Measurements from ENCODE around the gene C9orf57. TPM values are rescaled to one million over a fixed set of nuclear protein-coding genes. Genes with fewer than 3 reads are reported as not detected.
"Not testable (repeated sequence)": the region's sequence is repeated elsewhere in the genome, so short reads cannot be mapped to it uniquely, and the experiment has no call there.

The C9orf57 gene
- polyA plus RNA-seq, result not detected in 3 replicates
- polyA plus RNA-seq (2011; ENCODE audit: low read depth), result not detected
- not detected in 2 replicates for polyA plus RNA-seq (2011; cell fraction: cytosol; rRNA removed)
- not detected in 2 replicates for polyA plus RNA-seq (2011; cell fraction: nucleus; rRNA removed)
- polyA plus RNA-seq (2012; ENCODE audit: low replicate concordance), result not detected in 2 replicates
- not detected in 3 replicates for polyA minus RNA-seq
- not detected for polyA minus RNA-seq (2011; cell fraction: cytosol; rRNA and poly(A)+ RNA removed)
- not detected in 2 replicates for polyA minus RNA-seq (2011; cell fraction: nucleus; rRNA and poly(A)+ RNA removed)

- no peak within 1 kb of the TSS for H3K4me2 ChIP-seq (ENCODE audit: control insufficient read depth, extremely low read depth, insufficient read depth, low read depth, low read length)
- H4K20me1 ChIP-seq (ENCODE audit: control insufficient read depth, extremely low read depth, insufficient read depth, low read length), result no peaks in the 10 kb centered on the region
- H3K79me2 ChIP-seq (ENCODE audit: control insufficient read depth, insufficient read depth, low read length), result no peaks in the 10 kb centered on the region
- no peak for TF ChIP-seq CTCF (optimal IDR thresholded peaks at IDR 0.05 in 1 of 3, IDR thresholded peaks at IDR 0.05 in 1 of 3, conservative IDR thresholded peaks at IDR 0.05 in 1 of 3; ENCODE audit: extremely low read depth in 1 of 3, insufficient read depth in 2 of 3, low read length in 3 of 3)
- no peak for TF ChIP-seq EZH2 (IDR thresholded peaks at IDR 0.05; ENCODE audit: low read length)
- H3K27me3 ChIP-seq (ENCODE audit: control insufficient read depth, extremely low read depth, insufficient read depth, low read length), result peaks cover 3% of the 10 kb centered on the region
- no peak within 1 kb of the TSS for H3K9ac ChIP-seq (ENCODE audit: control insufficient read depth, extremely low read depth, insufficient read depth, low read length)
- dilution Hi-C loops (cut with MboI; ENCODE audit: extremely low pct_ligation_motif_present, low sequenced_read_pairs), result no loop called here
- H3K9me1 ChIP-seq (ENCODE audit: control insufficient read depth, extremely low read depth, insufficient read depth, low read length), result no peaks in the 10 kb centered on the region
- no peaks in the 10 kb centered on the region for H3K9me3 ChIP-seq (ENCODE audit: control insufficient read depth, low read depth, low read length)
- H2AFZ ChIP-seq (ENCODE audit: control insufficient read depth, low read length), result no peak within 1 kb of the TSS
- H3K36me3 ChIP-seq (ENCODE audit: control insufficient read depth in 2 of 2, extremely low read depth in 1 of 2, insufficient read depth in 2 of 2, low read length in 2 of 2), result no peaks in the 10 kb centered on the region
- no peaks in the 10 kb centered on the region for H3K4me1 ChIP-seq (ENCODE audit: control insufficient read depth, extremely low read depth, insufficient read depth, low read length)
- H3K27ac ChIP-seq (ENCODE audit: control insufficient read depth, insufficient read depth, low read length), result no peak within 1 kb of the TSS
- DNase-seq (ENCODE audit: low read depth, low spot score), result no peak
- no peak for FAIRE-seq
- H3K4me3 ChIP-seq (ENCODE audit: control insufficient read depth in 2 of 3, extremely low read depth in 1 of 3, insufficient read depth in 2 of 3, low read depth in 1 of 3, low read length in 3 of 3), result no peak within 1 kb of the TSS
Observed at GRCh38 chr9:72060513-72060912, at the start of gene C9orf57. C9orf57 (minus strand) TSS chr9:72060613; CDS start chr9:72059331, 1,282 bp downstream.

GRCh38 chr9:72102520-72102919 lies 42.1 kb upstream of the C9orf57 start:
- FAIRE-seq, result no peak

GRCh38 chr9:72095520-72095919 lies 35.1 kb upstream of the C9orf57 start:
- H3K27ac ChIP-seq (ENCODE audit: control insufficient read depth, insufficient read depth, low read length); H3K4me2 ChIP-seq (ENCODE audit: control insufficient read depth, extremely low read depth, insufficient read depth, low read depth, low read length); H3K4me1 ChIP-seq (ENCODE audit: control insufficient read depth, extremely low read depth, insufficient read depth, low read length); H3K4me3 ChIP-seq (ENCODE audit: control insufficient read depth in 2 of 3, extremely low read depth in 1 of 3, insufficient read depth in 2 of 3, low read depth in 1 of 3, low read length in 3 of 3); H3K36me3 ChIP-seq (ENCODE audit: control insufficient read depth in 2 of 2, extremely low read depth in 1 of 2, insufficient read depth in 2 of 2, low read length in 2 of 2); FAIRE-seq; H3K9me3 ChIP-seq (ENCODE audit: control insufficient read depth, low read depth, low read length); H3K9me1 ChIP-seq (ENCODE audit: control insufficient read depth, extremely low read depth, insufficient read depth, low read length); DNase-seq (ENCODE audit: low read depth, low spot score); H2AFZ ChIP-seq (ENCODE audit: control insufficient read depth, low read length); H3K9ac ChIP-seq (ENCODE audit: control insufficient read depth, extremely low read depth, insufficient read depth, low read length); dilution Hi-C loops (cut with MboI; ENCODE audit: extremely low pct_ligation_motif_present, low sequenced_read_pairs); H3K27me3 ChIP-seq (ENCODE audit: control insufficient read depth, extremely low read depth, insufficient read depth, low read length); H3K79me2 ChIP-seq (ENCODE audit: control insufficient read depth, insufficient read depth, low read length); H4K20me1 ChIP-seq (ENCODE audit: control insufficient read depth, extremely low read depth, insufficient read depth, low read length): not testable (repeated sequence)

More at GRCh38 chr9:72102520-72102919, 42.1 kb upstream of the C9orf57 start:
- H3K36me3 ChIP-seq (ENCODE audit: control insufficient read depth in 2 of 2, extremely low read depth in 1 of 2, insufficient read depth in 2 of 2, low read length in 2 of 2), result no peaks in the 10 kb centered on the region
- DNase-seq (ENCODE audit: low read depth, low spot score), result no peak
- no peak overlapping the region for H2AFZ ChIP-seq (ENCODE audit: control insufficient read depth, low read length)
- H3K4me2 ChIP-seq (ENCODE audit: control insufficient read depth, extremely low read depth, insufficient read depth, low read depth, low read length), result no peak overlapping the region
- no peaks in the 10 kb centered on the region for H3K9me3 ChIP-seq (ENCODE audit: control insufficient read depth, low read depth, low read length)
- dilution Hi-C loops (cut with MboI; ENCODE audit: extremely low pct_ligation_motif_present, low sequenced_read_pairs), result no loop called here
- H3K79me2 ChIP-seq (ENCODE audit: control insufficient read depth, insufficient read depth, low read length), result no peaks in the 10 kb centered on the region
- H3K4me1 ChIP-seq (ENCODE audit: control insufficient read depth, extremely low read depth, insufficient read depth, low read length), result no peaks in the 10 kb centered on the region
- no peaks in the 10 kb centered on the region for H4K20me1 ChIP-seq (ENCODE audit: control insufficient read depth, extremely low read depth, insufficient read depth, low read length)
- H3K27ac ChIP-seq (ENCODE audit: control insufficient read depth, insufficient read depth, low read length), result no peak overlapping the region
- H3K9ac ChIP-seq (ENCODE audit: control insufficient read depth, extremely low read depth, insufficient read depth, low read length), result no peak overlapping the region
- TF ChIP-seq CTCF (optimal IDR thresholded peaks at IDR 0.05 in 1 of 3, IDR thresholded peaks at IDR 0.05 in 1 of 3, conservative IDR thresholded peaks at IDR 0.05 in 1 of 3; ENCODE audit: extremely low read depth in 1 of 3, insufficient read depth in 2 of 3, low read length in 3 of 3) (no peak), EZH2 (IDR thresholded peaks at IDR 0.05; ENCODE audit: low read length) (no peak)
- H3K9me1 ChIP-seq (ENCODE audit: control insufficient read depth, extremely low read depth, insufficient read depth, low read length), result no peaks in the 10 kb centered on the region
- H3K4me3 ChIP-seq (ENCODE audit: control insufficient read depth in 2 of 3, extremely low read depth in 1 of 3, insufficient read depth in 2 of 3, low read depth in 1 of 3, low read length in 3 of 3), result no peak overlapping the region
- no peaks in the 10 kb centered on the region for H3K27me3 ChIP-seq (ENCODE audit: control insufficient read depth, extremely low read depth, insufficient read depth, low read length)
